H1 (cell line): ENCODE measurements around the gene LAMA4. TPM values are rescaled to one million over a fixed set of nuclear protein-coding genes. Genes with fewer than 3 reads are reported as not detected.

ENCODE experiments used
- CTCF ChIP-seq, 3 experiments: IDR thresholded peaks; 1 replicate in 2 of 3; 2 replicates in 1 of 3; pipeline versions ENCODE4 v1.5.1 to v1.6.1; 2011; ENCODE audit warnings: low read length in 3 of 3, mild to moderate bottlenecking in 3 of 3, inconsistent platforms in 2 of 3, low read depth in 1 of 3, moderate library complexity in 1 of 3; ENCODE audit not compliant: insufficient read depth in 1 of 3; ENCODE audit errors: control extremely low read depth in 1 of 3
- PHF8 ChIP-seq: fragments of 200-600 bp; sonication (generic); conservative IDR thresholded peaks from 2 replicates; pipeline ENCODE4 v1.7.1; 2012; ENCODE audit warnings: low read depth, mild to moderate bottlenecking, inconsistent platforms, low read length, moderate library complexity
- POLR2A ChIP-seq, 2 experiments: IDR thresholded peaks; 1 replicate in 1 of 2; 2 replicates in 1 of 2; pipeline ENCODE4 v1.6.1; 2011; ENCODE audit warnings: low read depth in 2 of 2, low read length in 2 of 2, mild to moderate bottlenecking in 2 of 2; ENCODE audit errors: control extremely low read depth in 1 of 2
- SIX5 ChIP-seq: IDR thresholded peaks from 2 replicates; pipeline ENCODE4 v1.6.1; 2011; ENCODE audit warnings: mild to moderate bottlenecking, low read depth, low read length
- SP2 ChIP-seq: IDR thresholded peaks from 2 replicates; pipeline ENCODE4 v1.6.1; 2012; ENCODE audit warnings: mild to moderate bottlenecking, low read length, inconsistent platforms
- SRF ChIP-seq: IDR thresholded peaks from 2 replicates; pipeline ENCODE4 v1.6.1; 2011; ENCODE audit warnings: mild to moderate bottlenecking, low read depth, low read length, moderate library complexity
- SUZ12 ChIP-seq: fragments of 200-600 bp; sonication (generic); IDR thresholded peaks from 2 replicates; pipeline ENCODE4 v1.6.1; 2012; ENCODE audit warnings: mild to moderate bottlenecking, inconsistent platforms, low read length, moderate library complexity, mixed read lengths
- TCF12 ChIP-seq: IDR thresholded peaks from 2 replicates; pipeline ENCODE4 v1.6.1; 2011; ENCODE audit warnings: low read depth, mild to moderate bottlenecking, low read length
- polyA plus RNA-seq, 7 experiments: library from polyadenylated mRNA; depleted of rRNA in 3 of 7; stranded (reverse) in 5 of 7; unstranded in 2 of 7; fragments of >200 nt in 5 of 7; fragments of 200-250 nt in 2 of 7; gene quantifications; 1 replicate in 5 of 7; 2 replicates in 1 of 7; 4 replicates in 1 of 7; pipeline versions ENCODE4 v1.2.1 to v1.2.3, GENCODE V29; 2011 to 2013; ENCODE audit warnings: missing spikeins in 2 of 7, mixed read lengths in 2 of 7
- total RNA-seq: library from RNA; stranded (reverse); fragmentation: NEBNext Ultra II Directional; extraction: Animal tissue kit (Norgen Biotek cat#: 25700); gene quantifications from 2 replicates; pipeline ENCODE4 v1.2.1, GENCODE V29; 2021

LAMA4 gene
- total and polyA plus RNA-seq, 2 of the 8 experiments (the other 6 are each of a cell fraction or from before 2014, with no cell fraction given), result 0.95 to 1.5 TPM

DNA sequence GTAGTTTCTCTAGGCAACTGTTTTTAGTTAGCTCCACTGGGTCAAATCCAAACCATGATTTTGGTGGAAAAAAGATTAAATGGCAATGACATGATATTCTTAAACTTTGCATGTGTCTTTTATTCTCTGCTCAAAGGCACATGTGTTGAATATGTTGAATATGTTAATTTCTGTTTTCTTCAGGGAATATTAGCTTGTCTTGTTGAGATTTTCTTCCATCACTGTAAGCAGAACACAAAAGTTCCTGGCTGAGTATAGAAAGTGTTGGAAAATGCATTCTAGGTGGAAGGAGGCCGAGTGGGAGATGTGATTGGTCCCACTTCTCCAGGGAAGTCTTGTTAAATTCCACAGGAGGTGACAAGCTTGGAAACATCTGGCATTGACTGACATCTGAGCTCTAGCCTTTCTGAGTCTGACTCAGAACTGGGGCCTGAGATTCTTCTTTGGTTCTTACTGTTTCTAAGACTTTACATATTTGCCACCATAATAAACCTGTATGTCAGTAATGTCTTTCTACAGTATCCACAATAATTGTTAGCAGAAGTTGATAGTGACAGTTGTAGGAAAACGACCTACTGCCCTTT, 81.1 kb downstream of the LAMA4 start (continued):
- TF ChIP-seq PHF8 (no peak), TCF12 (no peak), SRF (no peak), SP2 (no peak), SUZ12 (no peak), POLR2A (IDR thresholded peaks at IDR 0.05; ENCODE audit: control extremely low read depth in 1 of 2, low read depth in 2 of 2, low read length in 2 of 2) (no peak), CTCF (IDR thresholded peaks at IDR 0.05; ENCODE audit: control extremely low read depth in 1 of 3, insufficient read depth in 1 of 3, low read depth in 1 of 3, low read length in 3 of 3) (no peak), SIX5 (no peak)
